ENCODE measurements around the gene COX5A.

- TF ChIP-seq POLR2AphosphoS5 (IDR thresholded peaks at IDR 0.05; ENCODE audit: low read depth, low read length) (no peak), SIN3A (IDR thresholded peaks at IDR 0.05; ENCODE audit: borderline replicate concordance, insufficient read depth, low read length) (no peak)
Measured at GRCh38 chr15:74892931-74893330, 44.9 kb downstream of the COX5A start.

All from PFSK-1 (cell line).